ENCODE measurements around the gene MT3.

The MT3 gene

GRCh38 chr16:56632156-56632847, 43.0 kb downstream of the MT3 start, which contains the start of gene MT1M:
MT1M (plus strand) TSS chr16:56632659; CDS start chr16:56632732, 73 bp downstream.
- DNase-seq = no peak

- DNase-seq = no peak
Measured at GRCh38 chr16:56632848-56633365, 43.6 kb downstream of the MT3 start.

GRCh38 chr16:56633535-56633934, 44.2 kb downstream of the MT3 start:
- no peak for DNase-seq

- no peak for DNase-seq
Measured at GRCh38 chr16:56634715-56635440, 45.5 kb downstream of the MT3 start.

GRCh38 chr16:56635441-56635967, 46.2 kb downstream of the MT3 start:
- DNase-seq = no peak

- no peak for DNase-seq
Measured at GRCh38 chr16:56636616-56637413, 47.5 kb downstream of the MT3 start.

- no peak for DNase-seq
Measured at GRCh38 chr16:56637814-56638750, 48.8 kb downstream of the MT3 start, which contains the start of gene MT1A. MT1A (plus strand) TSS chr16:56638666; CDS start chr16:56638739, 73 bp downstream.

- no peak for DNase-seq
Measured at GRCh38 chr16:56639045-56639444, 49.7 kb downstream of the MT3 start.

GRCh38 chr16:56640076-56640475, 50.7 kb downstream of the MT3 start:
- DNase-seq = no peak
